Progenitor cell of endocrine pancreas (in vitro differentiated cells): Measurements from ENCODE around the gene ABLIM2. TPM values are rescaled to one million over a fixed set of nuclear protein-coding genes. Genes with fewer than 3 reads are reported as not detected.

Experiments
- DNase-seq: peaks from one replicate; pipeline ENCODE4 v3.0.0; 2021; ENCODE audit warnings: low spot score; ENCODE audit not compliant: unreplicated experiment
- H3K27ac Mint-ChIP-seq: 2 replicates; pipeline ENCODE4 v1.8.0; 2021; ENCODE audit warnings: mild to moderate bottlenecking, moderate library complexity, mixed read lengths
- H3K27me3 Mint-ChIP-seq: 2 replicates; pipeline ENCODE4 v1.8.0; 2021; ENCODE audit warnings: mixed read lengths
- H3K36me3 Mint-ChIP-seq: 2 replicates; pipeline ENCODE4 v1.8.0; 2022; ENCODE audit warnings: mixed read lengths; ENCODE audit not compliant: insufficient read depth
- H3K4me1 Mint-ChIP-seq: 2 replicates; pipeline ENCODE4 v1.8.0; 2021; ENCODE audit warnings: low read depth, mixed read lengths
- H3K4me3 Mint-ChIP-seq: 2 replicates; pipeline ENCODE4 v1.8.0; 2021; ENCODE audit warnings: low read depth, mild to moderate bottlenecking, moderate library complexity, mixed read lengths
- H3K9me3 Mint-ChIP-seq: 2 replicates; pipeline ENCODE4 v1.8.0; 2021; ENCODE audit warnings: low read depth, mixed read lengths
- total RNA-seq: library from RNA; stranded (reverse); gene quantifications from 2 replicates; pipeline ENCODE4 v1.2.1, GENCODE V29; 2021
- TF ChIP-seq, protein P1 (sequence below): fragments of 200-600 bp; sonication (generic); IDR thresholded peaks from one replicate; pipeline ENCODE4 v1.5.0; 2021; ENCODE audit warnings: antibody characterized with exemption, mild to moderate bottlenecking; ENCODE audit not compliant: unreplicated experiment

The ABLIM2 gene
- total RNA-seq, 1 donor from 2014 or later, result 5.7 TPM

- peaks cover 7% of the 10 kb centered on the region for H3K4me1 Mint-ChIP-seq
- H3K27ac Mint-ChIP-seq, result no peak overlapping the region
- H3K27me3 Mint-ChIP-seq, result peaks cover 49% of the 10 kb centered on the region
- DNase-seq, result no peak
- no peaks in the 10 kb centered on the region for H3K9me3 Mint-ChIP-seq
- TF ChIP-seq, protein P1, sequence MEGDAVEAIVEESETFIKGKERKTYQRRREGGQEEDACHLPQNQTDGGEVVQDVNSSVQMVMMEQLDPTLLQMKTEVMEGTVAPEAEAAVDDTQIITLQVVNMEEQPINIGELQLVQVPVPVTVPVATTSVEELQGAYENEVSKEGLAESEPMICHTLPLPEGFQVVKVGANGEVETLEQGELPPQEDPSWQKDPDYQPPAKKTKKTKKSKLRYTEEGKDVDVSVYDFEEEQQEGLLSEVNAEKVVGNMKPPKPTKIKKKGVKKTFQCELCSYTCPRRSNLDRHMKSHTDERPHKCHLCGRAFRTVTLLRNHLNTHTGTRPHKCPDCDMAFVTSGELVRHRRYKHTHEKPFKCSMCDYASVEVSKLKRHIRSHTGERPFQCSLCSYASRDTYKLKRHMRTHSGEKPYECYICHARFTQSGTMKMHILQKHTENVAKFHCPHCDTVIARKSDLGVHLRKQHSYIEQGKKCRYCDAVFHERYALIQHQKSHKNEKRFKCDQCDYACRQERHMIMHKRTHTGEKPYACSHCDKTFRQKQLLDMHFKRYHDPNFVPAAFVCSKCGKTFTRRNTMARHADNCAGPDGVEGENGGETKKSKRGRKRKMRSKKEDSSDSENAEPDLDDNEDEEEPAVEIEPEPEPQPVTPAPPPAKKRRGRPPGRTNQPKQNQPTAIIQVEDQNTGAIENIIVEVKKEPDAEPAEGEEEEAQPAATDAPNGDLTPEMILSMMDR, result no peak
- H3K4me3 Mint-ChIP-seq, result no peak overlapping the region
- no peaks in the 10 kb centered on the region for H3K36me3 Mint-ChIP-seq
Measured at GRCh38 chr4:8155660-8156421, 2.8 kb downstream of the ABLIM2 start.

GRCh38 chr4:8155048-8155447 is 3.6 kb downstream of the ABLIM2 start:
- Mint-ChIP-seq H3K36me3 (no peaks in the 10 kb centered on the region), H3K4me1 (peaks cover 7% of the 10 kb centered on the region), H3K4me3 (no peak overlapping the region), H3K27ac (no peak overlapping the region), H3K9me3 (no peaks in the 10 kb centered on the region), H3K27me3 (peaks cover 49% of the 10 kb centered on the region)
- no peak for DNase-seq
- TF ChIP-seq, protein P1, result no peak

- TF ChIP-seq, protein P1, result no peak
- Mint-ChIP-seq H3K4me1 (no peaks in the 10 kb centered on the region), H3K27ac (no peak overlapping the region), H3K36me3 (no peaks in the 10 kb centered on the region), H3K9me3 (no peaks in the 10 kb centered on the region), H3K4me3 (no peak overlapping the region), H3K27me3 (peaks cover 40% of the 10 kb centered on the region)
- no peak for DNase-seq
Measured at GRCh38 chr4:8153441-8153840, 5.2 kb downstream of the ABLIM2 start.

DNA sequence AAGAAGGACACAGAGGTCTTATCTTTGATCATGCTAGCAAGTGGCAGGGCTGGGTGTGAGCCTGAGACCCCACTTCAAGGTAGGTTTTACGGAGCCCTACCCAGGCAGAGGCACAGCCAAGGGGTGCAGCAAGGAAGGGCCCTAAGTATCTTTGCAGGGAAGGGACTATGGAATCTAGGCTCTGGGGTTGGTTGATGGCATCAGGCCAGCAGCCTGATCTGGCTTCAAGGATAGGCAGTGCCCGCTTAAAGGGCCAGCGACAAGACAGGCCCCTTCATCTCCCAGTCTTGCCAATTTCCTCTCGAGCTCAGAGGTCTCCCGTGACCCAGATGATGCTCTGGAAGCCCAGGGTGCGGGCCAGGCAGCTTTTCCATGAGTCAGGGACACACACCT is 5.8 kb downstream of the ABLIM2 start:
- no peak overlapping the region for H3K27ac Mint-ChIP-seq
- no peaks in the 10 kb centered on the region for H3K36me3 Mint-ChIP-seq
- TF ChIP-seq, protein P1, result no peak
- H3K9me3 Mint-ChIP-seq, result no peaks in the 10 kb centered on the region
- no peak for DNase-seq
- H3K4me1 Mint-ChIP-seq, result no peaks in the 10 kb centered on the region
- H3K4me3 Mint-ChIP-seq, result no peak overlapping the region
- H3K27me3 Mint-ChIP-seq, result peaks cover 42% of the 10 kb centered on the region

DNA sequence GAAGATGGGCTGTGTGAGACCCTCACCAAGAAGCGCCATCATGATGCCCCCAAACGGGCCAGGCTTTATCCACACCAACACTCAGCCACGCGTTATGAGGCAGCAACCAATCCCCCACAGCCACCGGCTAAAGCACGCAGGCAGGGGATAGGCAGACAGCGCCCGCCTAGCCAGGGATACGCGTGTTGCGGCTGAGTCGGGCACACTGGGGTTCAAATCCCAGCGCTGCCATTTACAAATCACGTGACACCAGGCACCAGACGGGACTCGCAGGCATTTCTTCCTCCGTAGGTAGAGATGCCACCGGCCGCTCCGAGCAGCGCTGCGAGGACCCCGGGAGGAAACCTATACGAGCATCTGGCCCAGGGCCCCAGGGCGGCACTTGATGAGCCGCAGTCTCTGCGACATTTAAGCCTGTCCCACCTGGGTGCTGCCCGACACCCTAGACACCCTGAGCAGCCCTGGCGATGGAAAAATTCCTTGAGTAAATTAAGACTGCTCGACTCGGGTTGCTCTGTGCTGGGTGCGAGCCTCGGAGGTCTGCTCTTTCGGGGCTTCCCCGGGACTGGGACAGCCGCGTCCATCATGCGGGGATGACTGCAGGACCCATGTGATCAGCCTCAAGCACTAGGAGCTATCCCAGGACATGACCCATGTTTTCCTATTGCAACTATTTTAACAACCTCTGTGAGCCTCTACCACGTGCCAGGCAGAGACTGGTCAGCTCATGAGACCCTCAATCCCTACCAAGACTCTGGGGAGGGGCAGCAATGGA is 6.3 kb downstream of the ABLIM2 start:
- Mint-ChIP-seq H3K4me3 (no peak overlapping the region), H3K4me1 (no peaks in the 10 kb centered on the region), H3K27ac (no peak overlapping the region), H3K36me3 (no peaks in the 10 kb centered on the region), H3K27me3 (peaks cover 41% of the 10 kb centered on the region), H3K9me3 (no peaks in the 10 kb centered on the region)
- no peak for DNase-seq
- TF ChIP-seq, protein P1, result no peak
